GM18519 (cell line): ENCODE results near the gene MFNG.
"Not testable (repeated sequence)": the region's sequence is repeated elsewhere in the genome, so short reads cannot be mapped to it uniquely, and the experiment has no call there.

ENCODE experiments used
- ATAC-seq: cut with Tn5 transposase; IDR thresholded peaks from one replicate; pipeline ENCODE4 v1.9.1; 2021; ENCODE audit warnings: mild to moderate bottlenecking, moderate library complexity; ENCODE audit not compliant: unreplicated experiment, low FRiP score

The MFNG gene

GRCh38 chr22:37486224-37486845 is at the start of gene MFNG:
MFNG (minus strand) TSS chr22:37486384; CDS start chr22:37486177, 207 bp downstream.
- no peak for ATAC-seq

- ATAC-seq: no peak
These were observed 49.0 kb upstream of the MFNG start for GRCh38 chr22:37535159-37535558.

GRCh38 chr22:37534445-37534844 is 48.3 kb upstream of the MFNG start:
- ATAC-seq: no peak

GRCh38 chr22:37533995-37534394 is 47.8 kb upstream of the MFNG start:
- no peak for ATAC-seq

GRCh38 chr22:37529652-37530345 is 43.6 kb upstream of the MFNG start:
- ATAC-seq: no peak

- not testable (repeated sequence) for ATAC-seq
These were observed 41.8 kb upstream of the MFNG start for GRCh38 chr22:37527952-37528351.

- ATAC-seq: not testable (repeated sequence)
These were observed 41.0 kb upstream of the MFNG start for GRCh38 chr22:37527081-37527752.

GRCh38 chr22:37526376-37526775 is 40.2 kb upstream of the MFNG start:
- no peak for ATAC-seq

- no peak for ATAC-seq
These were observed 39.7 kb upstream of the MFNG start for GRCh38 chr22:37525746-37526350.

- no peak for ATAC-seq
These were observed 39.0 kb upstream of the MFNG start for GRCh38 chr22:37525073-37525745.

GRCh38 chr22:37522482-37522881 is 36.3 kb upstream of the MFNG start:
- no peak for ATAC-seq

GRCh38 chr22:37521236-37521739 is 35.1 kb upstream of the MFNG start:
- no peak for ATAC-seq

GRCh38 chr22:37520776-37521191 is 34.6 kb upstream of the MFNG start:
- ATAC-seq: no peak

- ATAC-seq: no peak
These were observed 33.3 kb upstream of the MFNG start, which contains the start of gene CARD10 for GRCh38 chr22:37519268-37520195. CARD10 (minus strand) TSS chr22:37519415; CDS start chr22:37519200, 215 bp downstream.

- no peak for ATAC-seq
These were observed 32.5 kb upstream of the MFNG start for GRCh38 chr22:37518509-37519267.

GRCh38 chr22:37517826-37518450 is 31.8 kb upstream of the MFNG start:
- ATAC-seq: no peak

GRCh38 chr22:37516456-37516855 is 30.3 kb upstream of the MFNG start:
- no peak for ATAC-seq

- ATAC-seq: no peak
These were observed 29.7 kb upstream of the MFNG start for GRCh38 chr22:37515901-37516300.
